ENCODE measurements around the gene RAI14.

GRCh38 chr5:34858790-34859189, 202.7 kb downstream of the RAI14 start:
- TF ChIP-seq, protein P1, sequence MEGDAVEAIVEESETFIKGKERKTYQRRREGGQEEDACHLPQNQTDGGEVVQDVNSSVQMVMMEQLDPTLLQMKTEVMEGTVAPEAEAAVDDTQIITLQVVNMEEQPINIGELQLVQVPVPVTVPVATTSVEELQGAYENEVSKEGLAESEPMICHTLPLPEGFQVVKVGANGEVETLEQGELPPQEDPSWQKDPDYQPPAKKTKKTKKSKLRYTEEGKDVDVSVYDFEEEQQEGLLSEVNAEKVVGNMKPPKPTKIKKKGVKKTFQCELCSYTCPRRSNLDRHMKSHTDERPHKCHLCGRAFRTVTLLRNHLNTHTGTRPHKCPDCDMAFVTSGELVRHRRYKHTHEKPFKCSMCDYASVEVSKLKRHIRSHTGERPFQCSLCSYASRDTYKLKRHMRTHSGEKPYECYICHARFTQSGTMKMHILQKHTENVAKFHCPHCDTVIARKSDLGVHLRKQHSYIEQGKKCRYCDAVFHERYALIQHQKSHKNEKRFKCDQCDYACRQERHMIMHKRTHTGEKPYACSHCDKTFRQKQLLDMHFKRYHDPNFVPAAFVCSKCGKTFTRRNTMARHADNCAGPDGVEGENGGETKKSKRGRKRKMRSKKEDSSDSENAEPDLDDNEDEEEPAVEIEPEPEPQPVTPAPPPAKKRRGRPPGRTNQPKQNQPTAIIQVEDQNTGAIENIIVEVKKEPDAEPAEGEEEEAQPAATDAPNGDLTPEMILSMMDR (IDR thresholded peaks at IDR 0.05; ENCODE audit: insufficient read depth, low read depth, low read length) = no peak
- TF ChIP-seq EZH2 (IDR thresholded peaks at IDR 0.05; ENCODE audit: insufficient read depth, low read length) = no peak

Measured in astrocyte (in vitro differentiated cells and primary cell).